ENCODE measurements around the gene STARD10.

DNA sequence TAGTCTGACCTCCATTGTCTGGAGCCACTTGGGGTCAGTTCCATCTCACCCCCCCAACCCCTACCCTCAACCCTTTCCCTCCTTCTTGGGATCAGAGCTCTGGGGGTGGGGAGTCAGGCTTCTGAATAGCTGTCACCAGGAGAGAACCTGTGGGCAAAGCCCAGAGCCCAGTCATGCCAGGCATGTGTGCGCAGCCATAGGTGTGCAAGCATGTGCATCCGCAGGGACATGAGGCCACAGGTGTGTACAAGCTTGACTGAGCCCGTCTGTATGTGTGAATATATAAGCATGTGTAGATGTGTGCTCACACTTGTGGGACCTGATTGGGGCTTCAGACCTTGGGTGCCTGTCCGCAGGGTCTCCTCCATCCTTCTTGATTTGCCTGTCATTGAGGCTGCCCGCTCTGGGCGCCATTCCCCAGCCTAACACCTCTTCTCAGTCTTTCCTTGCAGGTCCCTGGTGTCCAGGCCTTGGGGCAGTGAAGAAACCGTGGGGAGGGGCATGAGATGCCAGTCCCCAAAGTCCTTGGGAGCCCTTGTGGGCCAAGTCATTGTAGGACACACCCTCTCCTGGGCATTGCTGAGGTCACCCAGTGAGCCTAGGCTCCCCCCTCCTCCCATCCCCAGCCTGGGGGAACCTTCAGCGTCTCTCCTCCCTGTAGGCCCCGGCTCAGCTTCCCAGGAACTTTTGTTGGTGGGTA is 29.4 kb upstream of the STARD10 start:
- TF ChIP-seq, protein P1, sequence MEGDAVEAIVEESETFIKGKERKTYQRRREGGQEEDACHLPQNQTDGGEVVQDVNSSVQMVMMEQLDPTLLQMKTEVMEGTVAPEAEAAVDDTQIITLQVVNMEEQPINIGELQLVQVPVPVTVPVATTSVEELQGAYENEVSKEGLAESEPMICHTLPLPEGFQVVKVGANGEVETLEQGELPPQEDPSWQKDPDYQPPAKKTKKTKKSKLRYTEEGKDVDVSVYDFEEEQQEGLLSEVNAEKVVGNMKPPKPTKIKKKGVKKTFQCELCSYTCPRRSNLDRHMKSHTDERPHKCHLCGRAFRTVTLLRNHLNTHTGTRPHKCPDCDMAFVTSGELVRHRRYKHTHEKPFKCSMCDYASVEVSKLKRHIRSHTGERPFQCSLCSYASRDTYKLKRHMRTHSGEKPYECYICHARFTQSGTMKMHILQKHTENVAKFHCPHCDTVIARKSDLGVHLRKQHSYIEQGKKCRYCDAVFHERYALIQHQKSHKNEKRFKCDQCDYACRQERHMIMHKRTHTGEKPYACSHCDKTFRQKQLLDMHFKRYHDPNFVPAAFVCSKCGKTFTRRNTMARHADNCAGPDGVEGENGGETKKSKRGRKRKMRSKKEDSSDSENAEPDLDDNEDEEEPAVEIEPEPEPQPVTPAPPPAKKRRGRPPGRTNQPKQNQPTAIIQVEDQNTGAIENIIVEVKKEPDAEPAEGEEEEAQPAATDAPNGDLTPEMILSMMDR (IDR thresholded peaks at IDR 0.05), result no peak
- TF ChIP-seq POLR2A (IDR thresholded peaks at IDR 0.05), result no peak
